Measurements from ENCODE around the gene CSH1.

CSH1 gene

GRCh38 chr17:63847525-63848249, 48.7 kb downstream of the CSH1 start:
- no peak for DNase-seq (ENCODE audit: extremely low read depth, low read depth)
- TF ChIP-seq CTCF (IDR thresholded peaks at IDR 0.05; ENCODE audit: low read depth, low read length) = no peak

- DNase-seq (ENCODE audit: extremely low read depth, low read depth) = no peak
- no peak for TF ChIP-seq CTCF (IDR thresholded peaks at IDR 0.05; ENCODE audit: low read depth, low read length)
Observed at GRCh38 chr17:63845509-63845908, 50.9 kb downstream of the CSH1 start.

Measured in AG09319 (cell line).